GM18505 (cell line): ENCODE results near the gene MAP4K5.

Experiments used
- ATAC-seq: cut with Tn5 transposase; IDR thresholded peaks from one replicate; pipeline ENCODE4 v1.9.1; 2021; ENCODE audit not compliant: unreplicated experiment
- POLR2A ChIP-seq: IDR thresholded peaks from 4 replicates; pipeline ENCODE4 v1.6.1; 2011; ENCODE audit warnings: borderline replicate concordance; ENCODE audit not compliant: insufficient read depth, insufficient read length; ENCODE audit errors: extremely low read depth

MAP4K5 gene

DNA sequence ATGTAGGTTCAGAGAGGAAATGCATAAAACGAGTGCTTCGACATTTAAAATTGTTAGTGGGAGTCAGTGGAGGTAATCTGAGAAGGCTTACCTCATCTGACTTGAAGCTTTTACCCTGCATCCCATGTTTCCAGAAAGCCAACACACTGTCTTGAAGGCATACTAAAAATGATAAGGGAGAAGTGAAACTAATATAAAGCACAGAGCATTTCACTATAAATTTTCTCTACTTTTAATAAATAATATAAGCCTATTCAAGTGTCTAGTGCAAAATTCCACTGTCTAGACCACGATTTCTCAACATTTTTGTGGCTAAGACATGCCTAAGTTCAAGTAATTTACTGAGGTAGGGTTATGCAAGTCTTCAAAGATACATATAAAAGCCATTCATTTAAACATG, 106.6 kb downstream of the MAP4K5 start:
- no peak for TF ChIP-seq POLR2A
- ATAC-seq: no peak

DNA sequence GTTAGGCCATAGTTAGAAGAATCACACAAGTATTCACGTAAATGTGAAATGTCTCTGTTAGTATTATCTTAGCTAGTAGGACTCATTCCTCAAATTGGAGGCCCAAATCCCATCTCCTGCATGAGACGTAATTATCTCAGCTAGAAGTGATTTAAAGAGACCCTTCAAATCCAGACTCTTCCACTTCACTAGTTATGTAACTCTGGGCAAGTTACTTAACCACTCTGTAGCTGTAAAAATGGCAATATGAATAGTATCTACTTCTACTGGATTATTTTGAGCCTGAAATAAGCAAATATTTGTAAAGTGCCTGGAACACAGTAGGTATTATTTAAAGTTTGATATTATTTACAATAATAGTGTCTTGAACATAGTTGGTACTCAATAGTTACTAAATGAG, 107.3 kb downstream of the MAP4K5 start:
- no peak for TF ChIP-seq POLR2A

GRCh38 chr14:50423529-50423928, 108.8 kb downstream of the MAP4K5 start:
- TF ChIP-seq POLR2A: no peak
- no peak for ATAC-seq

More for the DNA sequence above, 107.3 kb downstream of the MAP4K5 start:
- ATAC-seq: no peak

GRCh38 chr14:50421499-50421898, 110.9 kb downstream of the MAP4K5 start:
- no peak for TF ChIP-seq POLR2A
- ATAC-seq: no peak

DNA sequence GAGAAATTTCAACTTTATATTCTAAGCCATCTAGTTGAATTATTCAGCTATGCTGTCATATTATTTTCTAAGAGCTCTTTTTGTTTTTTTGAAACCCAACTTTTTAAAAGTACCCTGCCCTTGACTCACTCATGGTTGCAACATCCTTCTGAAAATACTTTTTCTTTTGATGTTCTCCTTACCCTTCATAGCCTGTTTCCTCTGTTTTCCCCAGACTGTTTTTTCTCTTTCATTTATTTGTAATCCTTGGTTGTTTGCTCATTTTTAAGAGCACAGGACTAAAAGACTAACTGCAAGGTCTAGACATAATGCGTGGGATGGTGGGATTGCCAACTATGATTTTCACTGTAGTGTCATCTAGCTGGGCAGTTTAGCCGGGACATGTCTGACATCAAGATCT, 114.5 kb downstream of the MAP4K5 start:
- ATAC-seq: no peak
- TF ChIP-seq POLR2A: no peak

GRCh38 chr14:50410921-50411320, 121.4 kb downstream of the MAP4K5 start:
- no peak for ATAC-seq
- TF ChIP-seq POLR2A: no peak

- ATAC-seq: no peak
- TF ChIP-seq POLR2A: no peak
These were observed 122.3 kb downstream of the MAP4K5 start for GRCh38 chr14:50410071-50410470.

DNA sequence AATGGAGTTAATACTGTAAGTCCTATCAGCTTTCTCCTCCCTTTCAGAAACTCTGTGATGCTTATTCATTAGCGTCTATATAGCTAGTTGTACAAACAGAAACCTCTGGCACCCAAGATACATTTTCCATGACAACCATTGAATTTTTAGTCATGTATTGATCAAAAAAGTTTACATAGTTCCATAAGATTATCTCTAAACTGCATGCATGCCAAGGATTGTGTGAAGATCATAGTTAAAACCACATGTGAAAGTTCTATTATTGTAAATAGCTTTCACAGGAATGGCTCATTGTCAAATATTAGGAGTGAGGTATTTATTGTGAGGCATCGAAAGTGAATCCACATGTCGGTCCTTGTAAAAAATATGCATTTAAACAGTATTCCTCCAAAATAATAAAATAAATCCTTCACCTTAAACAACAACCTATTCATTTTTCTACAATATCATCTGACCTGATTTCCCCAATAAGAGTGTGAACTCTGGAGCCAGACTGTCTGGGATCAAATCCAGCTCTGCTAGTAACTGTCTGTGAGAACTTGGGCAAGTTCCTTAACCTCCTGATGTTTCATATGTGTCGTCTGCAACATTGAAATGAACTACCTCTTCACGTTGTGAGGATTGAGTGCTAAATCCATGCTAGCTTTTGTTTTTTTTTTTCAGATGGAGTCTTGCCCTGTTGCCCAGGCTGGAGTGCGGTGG, 125.1 kb downstream of the MAP4K5 start:
- no peak for TF ChIP-seq POLR2A
- ATAC-seq: no peak

DNA sequence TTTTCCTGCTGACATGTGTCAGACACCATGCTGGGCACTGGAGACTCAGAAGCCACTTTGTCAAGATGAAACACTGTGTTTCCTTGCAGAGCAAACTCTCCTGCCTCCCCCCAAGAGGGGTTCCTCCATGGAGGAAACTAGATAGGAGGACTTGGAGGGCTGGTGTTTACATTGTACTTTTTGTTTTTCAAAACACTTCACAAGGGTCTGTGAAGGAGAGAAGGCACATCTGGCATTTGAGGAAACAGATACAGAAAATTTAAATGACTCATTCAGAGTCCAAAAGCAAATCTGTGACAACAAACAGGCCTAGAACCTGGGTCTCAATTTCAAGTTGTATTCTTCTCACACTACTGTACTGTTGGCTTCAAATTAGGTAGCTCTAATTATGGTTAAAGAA, 128.9 kb downstream of the MAP4K5 start:
- ATAC-seq: no peak
- no peak for TF ChIP-seq POLR2A

DNA sequence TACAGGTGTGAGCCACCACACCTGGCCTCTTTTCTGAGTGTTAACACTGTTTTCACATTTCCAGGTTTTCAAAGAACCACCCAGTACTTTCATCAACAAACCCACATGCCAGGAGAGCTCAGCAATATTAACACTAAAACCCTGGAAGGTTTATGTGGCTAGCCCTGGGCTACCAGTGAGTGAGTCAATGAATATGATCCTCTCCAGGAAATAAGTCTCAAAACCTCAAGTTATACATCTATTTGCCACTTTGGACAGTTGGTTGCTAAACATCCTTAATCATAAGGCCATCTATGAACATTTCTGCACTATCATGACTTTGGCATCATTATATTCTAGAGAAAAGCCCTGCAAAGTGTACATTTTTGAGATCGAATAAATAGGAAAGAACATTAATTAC, 129.4 kb downstream of the MAP4K5 start:
- ATAC-seq: no peak
- no peak for TF ChIP-seq POLR2A

DNA sequence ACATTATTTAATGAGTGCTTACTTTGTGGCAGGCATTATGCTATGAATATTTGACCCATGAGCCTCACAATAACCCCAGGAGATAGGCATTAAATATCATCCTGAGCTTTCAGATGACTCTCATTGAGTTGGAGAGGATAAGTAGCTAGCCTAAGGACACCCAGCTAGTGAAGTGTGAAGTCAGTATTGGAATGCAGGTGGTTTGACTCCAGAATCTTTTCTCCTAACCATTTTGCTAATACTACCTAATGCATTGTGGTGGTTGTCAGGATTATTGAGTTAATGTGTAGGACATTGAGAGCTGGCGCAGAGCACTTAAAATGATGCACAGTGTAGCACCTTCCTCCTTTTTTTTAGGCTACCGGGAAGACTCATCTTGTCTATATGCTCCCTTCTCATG, 131.9 kb downstream of the MAP4K5 start:
- TF ChIP-seq POLR2A: no peak
- no peak for ATAC-seq

DNA sequence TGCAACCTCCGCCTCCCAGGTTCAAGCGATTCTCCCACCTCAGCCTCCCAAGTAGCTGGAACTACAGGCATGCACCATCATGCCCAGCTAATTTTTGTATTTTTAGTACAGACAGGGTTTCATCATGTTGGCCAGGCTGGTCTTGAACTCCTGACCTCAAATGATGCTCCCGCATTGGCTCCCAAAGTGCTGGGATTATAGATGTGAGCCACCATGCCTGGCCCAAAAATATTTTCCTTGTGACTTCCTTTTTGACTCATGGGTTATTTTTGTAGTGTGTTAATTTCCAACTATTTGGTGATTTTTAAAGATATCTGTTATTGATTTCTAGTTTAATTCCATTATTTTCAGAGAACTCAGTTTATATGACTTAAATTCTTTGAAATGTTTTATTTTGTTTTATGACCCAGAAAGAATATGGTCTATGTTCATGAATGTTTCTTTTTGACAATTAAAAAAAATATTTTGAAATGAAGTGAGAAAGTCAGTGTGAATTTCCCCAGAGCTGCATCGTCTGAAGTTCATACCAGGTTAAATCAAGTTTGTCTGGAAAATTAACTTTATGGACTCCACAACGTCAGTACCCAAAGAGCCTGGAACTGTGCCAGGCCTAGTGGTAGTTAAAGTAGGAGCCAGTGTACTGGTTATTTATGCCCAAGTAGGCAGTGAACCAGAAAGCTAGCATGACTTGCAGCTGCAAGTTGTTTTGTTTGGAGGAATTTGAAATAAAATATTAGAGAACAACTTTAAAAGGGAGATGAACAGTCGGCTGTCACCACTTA, 132.9 kb downstream of the MAP4K5 start:
- ATAC-seq: no peak
- no peak for TF ChIP-seq POLR2A

GRCh38 chr14:50398189-50398580, 134.2 kb downstream of the MAP4K5 start:
- no peak for ATAC-seq
- no peak for TF ChIP-seq POLR2A
